Neuronal stem cell (in vitro differentiated cells): ENCODE results near the gene MTG1. TPM values are rescaled to one million over a fixed set of nuclear protein-coding genes. Genes with fewer than 3 reads are reported as not detected.

Experiments
- small RNA-seq: library from polyadenylated mRNA; stranded (forward); fragments of <200 nt; extraction: miRNeasy Mini kit (QIAGEN cat#:217004); gene quantifications from one replicate; pipeline ENCODE3, GENCODE V24; 2013; ENCODE audit not compliant: insufficient read depth

Gene MTG1

Small RNA genes lying within 50 kb of the gene (small RNA-seq; reads per million reads assigned to genes)
- gene AL360181.4 (not detected), gene BANF1P2 (not detected), gene MIR3944 (5.9 reads per million, percentile 30 among the genes with 10 or more reads in this experiment)
